ENCODE data around the gene CFAP90.

CFAP90 gene

GRCh38 chr5:7857361-7857760 is 6.4 kb upstream of the CFAP90 start:
- DNase-seq (ENCODE audit: low read depth), result no peak
- no peak for TF ChIP-seq CTCF (conservative IDR thresholded peaks at IDR 0.05; ENCODE audit: control insufficient read depth, insufficient read depth, low read depth, low read length)
- no peak overlapping the region for H3K4me3 ChIP-seq (ENCODE audit: control insufficient read depth, low read depth, low read length)

- H3K4me3 ChIP-seq (ENCODE audit: control insufficient read depth, low read depth, low read length), result no peak overlapping the region
- TF ChIP-seq CTCF (conservative IDR thresholded peaks at IDR 0.05; ENCODE audit: control insufficient read depth, insufficient read depth, low read depth, low read length), result peak; percentile 73
- DNase-seq (ENCODE audit: low read depth), result peak; percentile 51
Measured at GRCh38 chr5:7856855-7857254, 5.9 kb upstream of the CFAP90 start.

DNA sequence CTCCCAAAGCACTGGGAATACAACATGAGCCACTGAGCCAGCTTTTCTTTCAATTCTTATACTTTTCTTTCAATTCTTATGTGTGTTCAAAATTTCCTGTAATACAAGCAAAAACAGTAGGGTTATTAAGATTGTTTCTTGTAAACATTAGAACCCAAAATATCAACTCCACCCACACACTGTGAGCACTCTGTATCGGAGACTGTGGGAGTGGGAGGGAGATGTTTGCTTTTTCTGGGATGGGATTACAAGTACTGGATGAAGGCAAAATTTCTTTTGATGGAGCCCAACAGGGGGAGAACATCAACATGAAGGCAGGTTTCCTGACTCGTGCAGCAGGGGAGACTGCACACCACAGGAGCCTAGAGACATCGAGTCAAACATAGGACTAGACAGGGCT is 4.7 kb upstream of the CFAP90 start:
- TF ChIP-seq CTCF (conservative IDR thresholded peaks at IDR 0.05; ENCODE audit: control insufficient read depth, insufficient read depth, low read depth, low read length), result no peak
- H3K4me3 ChIP-seq (ENCODE audit: control insufficient read depth, low read depth, low read length), result no peak overlapping the region
- no peak for DNase-seq (ENCODE audit: low read depth)

DNA sequence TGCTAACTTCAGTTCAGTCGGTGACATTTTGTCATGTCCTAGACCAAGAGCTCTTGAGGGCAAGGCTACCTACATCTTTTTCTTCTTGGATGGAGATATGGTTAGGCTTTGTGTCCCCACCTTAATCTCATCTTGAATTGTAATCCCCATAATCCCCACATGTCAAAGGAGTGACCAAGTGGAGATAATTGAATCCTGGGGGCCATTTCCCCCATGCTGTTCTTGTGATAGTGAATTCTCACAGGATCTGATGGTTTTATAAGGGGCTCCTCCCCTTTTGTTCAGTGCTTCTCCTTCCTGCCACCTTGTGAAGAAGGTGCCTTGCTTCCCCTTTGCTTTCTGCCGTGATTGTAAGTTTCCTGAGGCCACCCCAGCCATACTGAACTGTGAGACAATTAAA is 2.1 kb upstream of the CFAP90 start:
- DNase-seq (ENCODE audit: low read depth), result no peak

DNA sequence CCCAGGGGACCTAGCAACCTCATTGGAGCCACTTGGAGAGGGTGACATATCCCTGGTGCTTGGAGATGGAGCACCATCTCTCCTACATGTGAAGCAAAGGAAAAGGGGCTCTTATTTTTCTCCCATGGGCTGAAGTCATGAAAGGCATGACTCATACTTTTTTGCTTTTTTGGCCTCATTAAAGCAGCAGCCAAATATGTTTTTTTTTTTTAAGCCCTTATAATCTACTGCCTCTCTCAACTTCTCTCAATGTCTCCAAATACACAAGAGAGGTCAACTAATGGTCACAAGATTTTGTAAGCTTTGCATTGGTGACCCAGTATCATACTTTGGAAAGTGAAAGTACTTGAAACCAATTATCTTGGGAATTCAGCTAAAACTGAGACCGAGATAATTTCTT is 1.6 kb upstream of the CFAP90 start:
- no peak for TF ChIP-seq CTCF (conservative IDR thresholded peaks at IDR 0.05; ENCODE audit: control insufficient read depth, insufficient read depth, low read depth, low read length)
- DNase-seq (ENCODE audit: low read depth), result peak; percentile 44
- H3K4me3 ChIP-seq (ENCODE audit: control insufficient read depth, low read depth, low read length), result no peak overlapping the region

More for the DNA sequence above, 2.1 kb upstream of the CFAP90 start:
- no peak overlapping the region for H3K4me3 ChIP-seq (ENCODE audit: control insufficient read depth, low read depth, low read length)
- TF ChIP-seq CTCF (conservative IDR thresholded peaks at IDR 0.05; ENCODE audit: control insufficient read depth, insufficient read depth, low read depth, low read length), result no peak

GRCh38 chr5:7851617-7852289 is 820 bp upstream of the CFAP90 start:
- DNase-seq (ENCODE audit: low read depth), result no peak
- TF ChIP-seq CTCF (conservative IDR thresholded peaks at IDR 0.05; ENCODE audit: control insufficient read depth, insufficient read depth, low read depth, low read length), result no peak
- H3K4me3 ChIP-seq (ENCODE audit: control insufficient read depth, low read depth, low read length), result no peak overlapping the region

- no peak for DNase-seq (ENCODE audit: low read depth)
- no peak for TF ChIP-seq CTCF (conservative IDR thresholded peaks at IDR 0.05; ENCODE audit: control insufficient read depth, insufficient read depth, low read depth, low read length)
- H3K4me3 ChIP-seq (ENCODE audit: control insufficient read depth, low read depth, low read length), result peak overlapping the region; percentile 25
Measured at GRCh38 chr5:7851240-7851592, 283 bp upstream of the CFAP90 start.
